Measurements from ENCODE around the gene TSR1.
A peak's percentile ranks its signal among the peaks of the same experiment; 100 is the strongest.
"Not testable (repeated sequence)": the region's sequence is repeated elsewhere in the genome, so short reads cannot be mapped to it uniquely, and the experiment has no call there.

The TSR1 gene

DNA sequence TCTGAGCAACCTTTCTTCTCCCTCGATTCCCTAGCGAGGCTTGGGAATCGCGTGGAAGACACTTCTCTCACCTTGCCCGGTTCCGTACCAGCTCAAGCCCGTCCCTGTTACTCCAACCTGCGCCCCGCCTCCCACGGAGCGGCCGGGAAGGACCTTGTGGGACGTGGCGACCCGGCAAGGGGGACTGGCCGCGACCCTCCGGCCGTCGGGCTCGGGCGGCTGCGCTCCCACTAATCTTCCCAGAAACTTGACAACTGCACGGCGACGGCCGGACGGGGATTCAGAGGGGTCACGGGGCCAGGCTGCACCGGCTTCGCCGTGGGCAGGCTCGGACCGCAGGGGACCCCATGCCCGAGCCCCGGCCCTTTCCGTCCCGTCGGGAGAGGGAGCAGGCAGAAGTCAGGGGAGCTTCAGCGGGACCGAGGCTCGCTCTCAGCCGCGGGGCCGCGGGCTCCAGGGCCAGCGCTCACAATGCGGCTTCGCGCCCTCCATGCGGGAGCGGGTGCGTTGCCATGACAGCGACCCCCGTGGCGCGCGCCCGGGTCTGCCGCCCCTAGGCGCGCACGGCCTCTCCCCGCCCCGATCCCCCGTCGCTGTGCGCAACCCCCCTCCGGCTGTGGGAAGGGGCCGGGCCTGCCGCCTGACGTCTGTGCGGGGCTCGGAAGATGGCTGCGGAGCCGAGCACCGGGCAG lies 741 bp upstream of the TSR1 start, which contains the start of gene SGSM2:
TSS of gene SGSM2 (plus strand) at position 650 of the 692 bp plus-strand sequence. CDS start 188 bp downstream, outside the sequence.
- peak; percentile 69 for DNase-seq (ENCODE audit: low spot score)

DNA sequence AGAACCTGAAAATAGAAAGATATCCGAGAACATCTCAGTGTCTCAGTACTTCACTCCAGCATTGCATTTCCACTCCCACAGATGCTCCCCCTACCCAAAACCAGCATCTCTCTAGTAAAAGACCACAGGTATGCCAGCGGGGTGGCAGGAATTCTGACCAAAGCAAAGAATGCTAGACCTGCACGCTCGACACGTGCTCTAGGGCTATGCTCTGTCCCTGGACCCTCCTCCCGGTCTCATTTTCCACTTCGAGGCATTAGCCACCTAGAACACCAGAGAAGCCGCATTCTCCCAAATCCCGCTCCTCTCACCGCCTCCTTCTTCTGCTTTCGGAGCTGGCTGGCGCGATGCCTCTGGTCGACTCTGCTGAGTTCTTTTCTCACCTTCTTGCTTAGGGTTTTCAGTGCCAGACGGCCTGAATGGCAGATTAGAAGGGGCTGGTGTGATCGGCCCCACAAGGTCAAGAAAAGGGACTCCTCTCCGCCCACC lies 487 bp downstream of the TSR1 start:
- peak; percentile 18 for DNase-seq (ENCODE audit: low spot score)

DNA sequence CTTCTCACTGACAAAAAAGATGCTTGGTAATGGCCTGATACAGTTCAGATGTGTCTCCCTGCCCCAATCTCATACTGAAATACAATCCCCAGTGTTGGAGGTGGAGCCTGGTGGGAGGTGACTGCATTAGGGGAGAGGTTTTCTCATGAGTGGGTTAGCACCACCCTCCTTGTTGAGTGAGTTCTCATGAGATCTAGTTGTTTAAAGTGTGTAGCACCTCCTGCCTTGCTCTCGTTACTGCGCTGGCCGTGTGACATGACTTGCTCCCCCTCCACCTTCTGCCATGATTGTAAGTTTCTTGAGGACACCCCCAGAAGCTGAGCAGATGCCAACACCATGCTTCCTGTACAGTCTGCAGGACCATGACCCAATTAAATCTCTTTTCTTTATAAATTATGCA lies 5.0 kb downstream of the TSR1 start:
- DNase-seq (ENCODE audit: low spot score) = no peak

DNA sequence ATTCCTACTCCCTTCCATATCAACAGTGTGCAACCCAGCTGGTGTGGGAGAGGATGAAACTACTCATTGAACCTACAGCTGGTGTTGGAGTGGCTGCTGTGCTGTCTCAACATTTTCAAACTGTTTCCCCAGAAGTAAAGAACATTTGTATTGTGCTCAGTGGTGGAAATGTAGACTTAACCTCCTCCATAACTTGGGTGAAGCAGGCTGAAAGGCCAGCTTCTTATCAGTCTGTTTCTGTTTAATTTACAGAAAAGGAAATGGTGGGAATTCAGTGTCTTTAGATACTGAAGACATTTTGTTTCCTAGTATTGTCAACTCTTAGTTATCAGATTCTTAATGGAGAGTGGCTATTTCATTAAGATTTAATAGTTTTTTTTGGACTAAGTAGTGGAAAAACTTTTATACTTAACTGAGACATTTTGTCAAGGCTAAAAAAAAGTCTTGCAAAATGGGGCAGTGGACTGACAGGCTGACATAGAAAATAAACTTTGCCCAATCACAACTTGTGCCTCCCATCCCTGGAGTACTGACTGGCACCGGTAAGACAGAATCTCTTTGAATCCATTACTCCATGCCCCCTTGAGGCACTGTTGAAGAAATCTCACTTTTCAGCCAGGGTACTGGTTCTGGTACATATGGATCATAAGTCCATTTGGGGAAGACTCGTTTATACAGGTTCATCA lies 12.5 kb downstream of the TSR1 start:
- no peak for DNase-seq (ENCODE audit: low spot score)

DNA sequence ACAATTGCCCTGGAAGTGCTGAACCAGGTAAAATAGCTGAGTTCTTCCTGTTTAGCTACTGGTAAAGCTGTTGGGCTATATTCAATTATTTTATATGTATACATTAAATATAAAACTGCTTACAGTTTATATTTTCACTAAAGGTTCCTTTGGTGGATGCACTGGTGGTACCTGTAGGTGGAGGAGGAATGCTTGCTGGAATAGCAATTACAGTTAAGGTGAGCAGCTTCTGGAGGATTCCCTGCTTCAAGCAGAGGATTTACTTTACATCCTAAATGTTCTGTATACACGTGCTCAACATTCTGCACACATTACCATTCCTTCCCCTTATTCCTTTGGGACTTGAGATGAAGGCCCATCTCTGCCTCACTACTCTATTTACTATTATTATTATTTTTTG lies 14.9 kb downstream of the TSR1 start:
- no peak for DNase-seq (ENCODE audit: low spot score)

DNA sequence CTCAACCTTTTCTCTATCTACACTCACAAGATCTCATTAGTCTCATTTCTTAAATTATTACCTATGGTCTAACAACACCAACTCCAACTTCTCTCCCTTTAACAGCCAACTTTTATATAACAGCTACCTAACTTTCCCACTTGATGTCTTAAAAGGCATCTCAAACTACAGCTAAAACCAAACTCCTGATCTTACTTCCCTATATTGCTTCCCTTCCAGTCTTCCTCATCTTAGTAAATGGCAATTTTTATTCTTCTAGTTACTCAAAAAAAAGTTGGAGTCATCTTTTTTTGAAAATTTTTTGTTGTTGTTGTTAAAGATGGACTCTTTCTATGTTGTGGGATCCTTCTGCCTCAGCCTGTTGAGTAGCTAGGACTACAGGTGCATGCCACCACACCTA lies 17.2 kb downstream of the TSR1 start:
- no peak for DNase-seq (ENCODE audit: low spot score)

DNA sequence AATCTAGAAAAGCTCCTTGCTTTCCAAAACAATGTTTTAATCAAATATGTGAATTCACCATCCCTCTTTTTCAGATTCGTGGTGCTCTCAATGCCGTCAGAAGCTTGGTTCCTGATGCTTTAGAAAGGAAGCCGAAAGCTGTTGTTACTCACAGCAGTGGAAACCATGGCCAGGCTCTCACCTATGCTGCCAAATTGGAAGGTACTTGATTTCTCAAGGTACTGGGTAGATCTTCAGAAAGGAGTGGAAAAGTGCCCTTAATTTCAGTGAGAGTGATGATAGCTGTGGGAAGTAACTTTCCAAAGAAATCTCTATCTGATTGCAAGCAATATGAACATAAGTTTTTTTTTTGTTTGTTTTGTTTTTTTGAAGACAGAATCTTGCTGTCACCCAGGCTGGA lies 18.5 kb downstream of the TSR1 start:
- no peak for DNase-seq (ENCODE audit: low spot score)

DNA sequence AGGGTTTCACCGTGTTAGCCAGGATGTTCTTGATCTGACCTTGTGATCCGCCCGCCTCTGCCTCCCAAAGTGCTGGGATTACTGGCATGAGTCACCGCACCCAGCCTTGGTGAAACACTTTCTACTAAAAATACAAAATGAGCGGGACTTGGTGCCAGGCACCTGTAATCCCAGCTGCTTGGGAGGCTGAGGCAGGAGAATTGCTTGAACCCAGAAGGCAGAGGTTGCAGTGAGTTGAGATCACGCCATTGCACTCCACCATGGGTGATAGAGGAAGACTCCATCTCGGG lies 19.4 kb downstream of the TSR1 start:
- DNase-seq (ENCODE audit: low spot score) = not testable (repeated sequence)

DNA sequence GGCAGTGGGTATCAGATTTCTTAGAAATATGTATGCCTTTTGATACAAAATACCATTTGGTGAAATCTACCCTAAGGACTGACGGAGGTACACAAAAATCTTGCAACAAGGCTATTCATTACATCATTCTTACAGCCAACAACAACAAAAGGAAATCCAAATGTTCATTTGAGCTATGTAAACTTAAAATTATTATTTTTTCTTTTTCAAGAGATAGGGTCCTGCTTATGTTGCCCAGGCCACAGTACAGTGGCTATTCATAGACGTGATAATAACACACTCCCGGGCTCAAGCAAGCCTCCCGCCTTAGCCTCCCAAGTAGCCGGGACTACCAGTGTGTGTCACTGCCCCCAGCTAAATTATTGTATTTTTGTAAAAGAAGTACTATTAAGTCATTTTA lies 23.5 kb downstream of the TSR1 start:
- no peak for DNase-seq (ENCODE audit: low spot score)

DNA sequence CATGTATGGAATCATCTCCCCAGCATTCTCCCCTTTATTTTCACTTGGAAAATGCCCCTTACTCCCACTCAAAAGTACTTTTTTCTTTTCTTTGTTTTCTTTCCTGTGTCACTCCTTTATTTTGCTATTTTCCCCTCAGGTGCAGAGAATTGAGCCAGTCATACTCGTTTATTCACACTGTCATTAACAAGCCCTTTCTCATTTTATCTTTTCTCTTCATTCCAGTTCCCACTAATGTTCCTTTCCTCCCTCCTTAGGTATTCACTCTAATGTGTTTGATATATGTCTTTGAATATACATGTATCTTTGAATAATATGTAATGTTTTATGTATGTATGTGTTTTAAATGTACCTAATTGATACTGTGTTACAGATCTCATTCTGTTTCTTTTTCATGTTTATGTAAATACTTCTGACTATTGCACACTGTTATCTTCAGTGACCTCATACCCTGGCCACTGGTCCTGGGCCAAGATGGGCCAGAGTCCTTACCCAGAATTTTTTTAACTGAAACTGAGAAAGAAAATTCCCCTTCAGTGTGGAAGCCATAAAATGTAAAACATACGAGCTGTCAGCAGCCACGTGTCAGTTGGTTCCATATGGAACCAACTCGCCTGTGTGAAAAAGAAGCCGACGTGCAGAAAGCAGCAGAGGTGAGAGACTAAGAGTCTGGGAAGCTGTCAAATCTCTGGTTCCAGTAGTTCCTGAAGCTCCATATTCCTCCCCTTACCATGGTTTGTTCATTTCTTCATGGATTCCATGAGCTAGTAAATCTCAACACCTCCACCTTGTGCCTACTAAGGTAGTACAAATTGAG lies 26.7 kb downstream of the TSR1 start:
- DNase-seq (ENCODE audit: low spot score) = no peak

DNA sequence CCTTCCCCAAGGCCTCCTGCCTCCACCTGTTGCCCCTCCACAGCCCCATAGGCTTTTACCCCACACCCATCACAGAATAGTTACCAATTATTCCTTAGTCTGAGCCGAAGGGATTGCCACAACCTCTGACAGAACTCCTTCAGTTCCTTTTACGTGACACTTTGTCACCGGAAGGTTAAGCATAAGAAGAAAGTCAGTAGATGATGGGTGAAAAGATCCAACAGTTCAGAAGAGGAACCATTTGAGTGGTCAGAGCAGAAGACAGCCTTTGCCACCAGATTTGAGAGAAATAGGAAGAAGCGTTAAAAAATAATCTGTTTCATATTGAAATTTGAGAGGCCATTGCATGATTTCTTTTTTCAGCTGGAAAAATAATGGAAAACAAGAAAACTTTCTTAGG lies 31.3 kb downstream of the TSR1 start:
- DNase-seq (ENCODE audit: low spot score) = no peak

DNA sequence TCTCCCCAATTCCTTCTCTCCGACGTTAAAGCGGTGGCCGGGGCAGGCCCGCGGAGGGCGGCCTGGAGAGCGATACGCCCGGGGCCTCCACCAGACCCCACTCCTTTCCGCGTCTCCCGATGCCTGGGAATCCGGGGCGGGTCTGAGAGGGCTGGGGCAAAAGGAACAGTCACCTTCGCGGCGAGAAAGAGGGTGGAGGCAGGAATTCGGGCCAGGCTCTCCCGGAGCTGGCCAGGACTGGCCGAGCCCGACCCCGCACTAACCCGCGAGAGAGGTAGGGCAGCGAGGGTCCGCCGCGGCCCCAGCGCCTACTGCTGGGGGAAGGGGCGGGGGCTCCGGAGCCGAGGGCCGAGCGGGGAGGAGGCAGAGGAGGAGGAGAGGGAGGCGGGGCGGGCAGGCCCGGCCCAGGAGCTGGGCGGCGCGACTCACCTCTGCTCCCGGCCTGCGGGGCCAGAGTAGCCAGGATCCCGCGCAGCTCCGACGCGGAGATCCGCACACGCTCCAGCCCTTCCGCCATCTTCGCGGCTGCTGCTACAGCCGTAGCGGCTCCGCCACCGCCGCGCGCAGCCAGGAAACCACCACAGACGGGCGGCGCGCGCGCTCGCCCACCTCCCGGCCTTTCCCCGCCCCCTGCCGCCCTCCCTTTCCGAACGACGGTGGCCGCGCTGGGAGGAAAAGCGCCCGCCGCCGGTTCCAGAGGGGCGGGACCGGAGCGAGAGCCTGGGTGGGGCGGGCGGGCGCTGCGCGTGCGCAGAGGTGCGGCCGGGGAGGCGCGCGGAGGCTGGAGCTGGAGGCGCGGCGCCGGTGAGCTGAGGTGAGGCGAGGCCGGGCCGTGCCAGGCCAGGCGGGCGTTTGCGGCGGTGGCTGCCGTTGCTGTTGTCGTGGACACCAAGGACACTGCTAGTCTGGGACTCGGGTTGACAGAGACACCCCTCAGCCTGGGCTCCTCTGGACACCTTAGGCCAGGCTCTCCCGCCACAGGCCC lies 32.8 kb downstream of the TSR1 start, which contains the start of the genes SMG6 and SRR:
TSS of gene SMG6 (minus strand) at position 582 of the 985 bp plus-strand sequence. CDS start at position 517, 65 bp downstream.
TSS of gene SRR (plus strand) at position 747 of the 985 bp plus-strand sequence. CDS start 11,611 bp downstream, outside the sequence.
- peak; percentile 89 for DNase-seq (ENCODE audit: low spot score)

DNA sequence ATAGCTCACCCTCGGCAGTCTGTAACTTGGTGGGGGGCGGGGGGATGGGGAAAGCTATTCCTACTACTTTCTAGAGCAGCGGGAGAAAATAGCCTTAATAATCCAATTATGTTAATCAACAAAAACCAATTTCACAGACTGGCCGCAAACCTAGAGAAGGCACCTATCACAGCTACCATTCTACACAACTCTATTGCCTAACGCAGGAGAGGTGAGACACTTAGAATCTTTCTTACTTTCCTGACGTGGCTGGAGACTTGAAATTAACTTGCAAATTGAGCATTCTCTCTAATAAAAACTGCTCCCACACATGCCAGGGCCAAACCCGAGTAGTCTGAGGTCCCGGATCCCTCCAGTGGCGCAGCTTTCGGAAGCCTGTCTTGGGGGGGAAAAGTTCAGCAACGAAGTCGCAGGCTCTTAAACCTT lies 33.5 kb downstream of the TSR1 start:
- no peak for DNase-seq (ENCODE audit: low spot score)

DNA sequence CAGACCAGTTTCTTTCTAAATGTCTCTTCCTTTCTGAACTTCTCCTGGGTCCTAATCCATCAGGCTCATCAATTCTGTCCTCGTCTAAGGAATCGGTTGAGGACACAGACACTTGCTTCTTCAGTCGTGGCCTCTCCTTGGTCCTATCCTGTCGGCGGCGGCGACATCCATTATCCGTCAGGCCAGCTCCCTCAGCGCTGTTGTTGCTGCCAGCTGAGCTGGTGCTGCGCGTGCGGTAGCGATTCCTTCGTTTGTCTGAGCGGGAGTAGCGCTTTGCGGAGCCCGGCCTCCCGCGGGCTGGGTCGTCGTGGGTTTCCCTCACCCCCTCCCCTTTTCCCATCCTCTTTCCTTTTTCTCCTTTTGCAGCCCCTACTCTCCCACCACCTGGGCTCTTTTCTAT lies 36.5 kb downstream of the TSR1 start:
- DNase-seq (ENCODE audit: low spot score) = no peak

DNA sequence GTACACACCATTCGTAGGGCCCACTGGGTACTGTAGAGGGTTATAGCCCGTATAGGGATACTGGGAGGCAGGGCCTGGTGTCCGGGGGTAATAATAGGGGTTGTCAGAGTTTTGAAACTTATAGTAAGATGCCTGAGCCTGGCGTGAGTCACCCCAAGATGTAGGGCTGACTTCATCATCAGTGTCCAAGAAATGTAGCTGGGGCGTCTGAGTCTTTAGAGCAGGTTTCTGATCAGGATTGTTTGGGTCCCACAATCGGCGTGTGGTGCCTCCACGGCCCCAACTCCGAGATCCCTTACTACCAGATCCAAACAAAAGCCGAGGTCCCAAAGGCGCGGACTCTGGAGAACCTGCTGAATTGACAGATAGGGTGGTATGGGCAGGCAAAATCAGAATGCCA lies 37.1 kb downstream of the TSR1 start:
- DNase-seq (ENCODE audit: low spot score) = no peak

DNA sequence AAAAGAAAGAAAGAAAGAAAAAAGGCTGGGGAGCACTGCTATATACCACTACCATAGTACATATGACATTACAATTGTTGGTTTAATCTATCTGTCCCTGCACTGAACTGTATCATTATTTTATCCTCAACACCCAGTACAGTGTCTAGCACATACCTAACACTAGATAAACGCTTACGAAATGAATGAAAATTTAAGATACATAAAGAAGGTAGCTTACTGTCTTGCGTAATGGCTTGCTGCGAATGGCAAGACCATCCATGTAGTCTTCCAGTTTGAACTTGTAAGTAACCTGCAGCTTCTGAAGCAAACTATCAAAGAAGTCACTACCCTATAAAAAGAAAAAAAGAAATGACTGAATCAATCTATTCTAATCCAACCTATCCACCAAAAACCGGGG lies 39.2 kb downstream of the TSR1 start:
- DNase-seq (ENCODE audit: low spot score) = no peak

DNA sequence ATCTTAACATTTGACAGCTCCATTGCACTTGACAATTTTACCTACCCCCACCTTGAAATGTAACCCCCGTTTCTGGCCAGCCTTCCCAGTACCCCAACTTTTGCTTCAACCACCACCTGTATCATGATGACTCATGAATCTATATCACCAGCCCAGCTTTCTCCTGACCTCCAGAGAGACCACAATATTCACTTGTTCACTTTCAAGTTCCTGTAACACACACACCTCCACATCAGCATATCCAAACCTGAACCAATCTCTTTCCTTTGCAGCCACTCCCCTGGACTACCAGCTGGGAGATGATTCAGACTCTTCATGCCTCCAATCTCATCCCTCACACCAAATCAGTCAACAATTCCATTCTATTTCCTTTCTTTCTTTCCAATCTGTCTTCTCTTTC lies 40.7 kb downstream of the TSR1 start:
- DNase-seq (ENCODE audit: low spot score) = no peak

DNA sequence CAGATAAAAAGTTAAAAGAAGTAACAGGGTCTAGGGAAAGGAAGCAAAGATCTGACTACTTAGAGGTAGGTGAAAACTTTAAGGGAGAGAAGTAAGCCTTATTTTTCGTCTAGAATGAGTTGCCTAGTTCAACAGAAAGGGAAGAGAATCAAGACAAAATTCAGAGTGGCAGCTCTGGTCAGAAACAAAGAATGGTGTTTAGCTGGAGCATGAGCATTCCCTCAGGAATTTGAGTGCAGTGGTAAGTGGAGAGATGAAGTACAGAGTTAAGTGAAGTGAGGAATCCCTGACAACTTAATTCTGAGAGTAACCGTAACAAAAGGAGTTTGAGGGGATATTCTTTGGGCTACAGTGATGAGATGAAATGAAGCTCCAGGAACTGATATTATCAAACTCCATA lies 44.2 kb downstream of the TSR1 start:
- no peak for DNase-seq (ENCODE audit: low spot score)

DNA sequence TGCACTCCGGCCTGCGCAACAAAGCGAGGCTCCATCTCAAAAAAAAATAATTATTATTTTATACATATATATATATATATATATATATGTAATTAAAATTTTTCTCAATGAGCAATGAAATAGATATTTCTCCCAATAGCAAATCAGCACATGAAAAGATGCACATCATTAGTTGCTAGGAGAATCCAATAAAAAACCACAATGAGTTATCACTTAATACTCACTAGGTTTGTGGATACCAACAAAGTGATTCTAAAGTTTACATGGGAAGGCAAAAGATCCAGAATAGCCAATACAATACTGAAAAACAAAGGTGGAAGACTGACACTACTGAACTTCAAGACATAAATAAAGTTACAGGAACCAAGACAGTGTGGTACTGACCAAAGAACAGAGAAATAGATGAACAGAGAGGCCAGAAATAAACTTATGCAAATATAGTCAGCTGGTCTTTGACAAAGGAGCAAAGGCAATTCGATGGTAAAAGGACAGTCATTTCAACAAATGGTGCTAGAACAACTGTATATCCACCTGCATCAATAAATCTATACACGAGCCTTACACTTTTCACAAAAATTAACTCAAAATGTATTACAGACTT lies 46.3 kb downstream of the TSR1 start:
- DNase-seq (ENCODE audit: low spot score) = no peak

DNA sequence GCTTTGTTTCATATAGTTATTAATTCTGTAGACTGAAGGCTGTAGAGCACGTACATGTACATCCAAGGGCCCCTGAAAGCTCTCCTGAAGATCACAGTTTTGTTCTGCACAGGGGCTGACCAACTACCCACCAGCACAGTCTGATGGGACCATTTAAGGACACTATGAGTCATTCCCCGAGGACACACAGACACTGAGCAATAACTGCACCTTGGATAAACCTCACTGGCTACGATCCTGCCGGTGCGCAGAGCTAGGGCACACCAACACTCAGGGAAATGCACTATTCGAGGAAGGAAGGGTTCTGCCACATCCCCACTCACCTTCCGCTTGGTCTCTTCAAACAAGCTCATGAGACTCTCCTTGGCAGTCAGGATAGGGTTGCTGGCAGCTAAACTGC lies 53.0 kb downstream of the TSR1 start:
- no peak for DNase-seq (ENCODE audit: low spot score)

DNA sequence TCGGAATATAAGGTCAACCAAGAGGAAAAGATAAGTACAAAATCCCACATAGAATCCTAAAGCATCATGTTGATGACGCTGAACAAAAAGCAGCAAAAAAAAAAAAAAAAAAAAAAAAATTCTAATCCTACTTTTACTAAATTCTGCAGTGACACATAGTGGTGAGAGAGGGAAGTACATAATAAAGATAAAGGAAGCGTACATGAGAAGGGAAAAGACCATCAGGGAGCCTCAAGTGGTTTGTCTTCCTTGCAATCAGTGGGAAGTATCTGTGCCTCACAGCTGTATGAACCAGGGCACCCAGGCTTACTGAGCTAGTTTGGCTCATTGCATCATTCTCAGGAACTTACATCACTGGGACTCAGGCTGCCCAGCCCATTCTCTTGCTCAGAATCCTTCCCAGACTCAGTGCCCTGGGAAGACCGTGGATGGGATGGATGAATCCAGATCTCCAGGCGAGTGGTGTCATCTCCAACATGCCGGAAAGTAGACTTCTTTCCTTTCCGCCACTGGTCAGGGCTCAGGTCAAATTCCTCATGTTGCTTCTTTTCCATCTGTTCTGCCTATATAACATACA lies 53.9 kb downstream of the TSR1 start:
- DNase-seq (ENCODE audit: low spot score) = peak; percentile 13
